Body of pancreas (tissue), 4 donors: Measurements from ENCODE around the gene ACTR1A. TPM values are rescaled to one million over a fixed set of nuclear protein-coding genes. Genes with fewer than 3 reads are reported as not detected.

Source experiments
- ATAC-seq: fragments of 150-250 bp; one replicate; pipeline ENCODE4 v1.9.1; 2016
- DNase-seq, 4 donors: peaks; one replicate each; pipeline ENCODE4 v3.0.0-alpha.2; 2019
- H3K27ac ChIP-seq, 4 donors: fragments of 200-600 bp; sonication (generic); 1 replicate in 3 of 4; 2 replicates in 1 of 4; pipeline versions ENCODE4 v1.5.1 to v1.6.1; 2016 to 2019; ENCODE audit warnings: mild to moderate bottlenecking in 1 of 4, mixed read lengths in 1 of 4, moderate library complexity in 1 of 4
- H3K27me3 ChIP-seq, 2 donors: fragments of 200-600 bp; sonication (generic); one replicate each; pipeline ENCODE4 v1.6.0; 2016; ENCODE audit warnings: mild to moderate bottlenecking in 1 of 2
- H3K36me3 ChIP-seq, 2 donors: fragments of 200-600 bp; sonication (generic); replicated peaks in 1 of 2; 2 replicates each; pipeline ENCODE4 v1.5.1; 2016; ENCODE audit warnings: low read depth in 2 of 2; ENCODE audit not compliant: insufficient read depth in 1 of 2
- H3K4me1 ChIP-seq: fragments of 200-600 bp; sonication (generic); one replicate; pipeline ENCODE4 v1.6.0; 2016
- H3K4me3 ChIP-seq, 2 donors: fragments of 200-600 bp; sonication (generic); 1 replicate in 1 of 2; 2 replicates in 1 of 2; pipeline ENCODE4 v1.5.1; 2016 to 2019
- H3K9me3 ChIP-seq, 3 donors: fragments of 200-600 bp; sonication (generic); 1 replicate in 2 of 3; 2 replicates in 1 of 3; pipeline ENCODE4 v1.5.1; 2016
- CTCF ChIP-seq, 7 experiments: fragments of 450-650 bp in 4 of 7; fragments of 200-600 bp in 3 of 7; sonication (generic) in 3 of 7; IDR thresholded peaks; one replicate each; pipeline ENCODE4 v1.5.1; 2016 to 2019; ENCODE audit warnings: antibody characterized with exemption in 7 of 7
- POLR2A ChIP-seq, 3 donors: fragments of 450-650 bp; IDR thresholded peaks; one replicate each; pipeline ENCODE4 v1.6.1; 2016; ENCODE audit warnings: antibody characterized with exemption in 3 of 3, mild to moderate bottlenecking in 2 of 3
- WGBS, 2 donors: methylation state at CpG; one replicate each; pipeline ENCODE4 v1.1.5; 2017; 5-methylcytosine and 5-hydroxymethylcytosine counted together
- intact Hi-C: fragments of 100-400 bp; cut with DNase I; formaldehyde crosslinking; loops from one replicate; pipeline ENCODE4 v1.15.1; 2023
- total RNA-seq, 2 donors: library from RNA; depleted of rRNA; stranded (reverse); fragments of >200 nt; gene quantifications; one replicate each; pipeline ENCODE4 v1.1.0, GENCODE V29; 2016

Gene ACTR1A
- total RNA-seq = 10 to 100 TPM; 35.5 to 55.0 TPM

- 0 to 1% methylated on average over 19 to 42 of the region's 42 CpGs for WGBS, 2 donors
- H3K27ac ChIP-seq = peak within 1 kb of the TSS; percentile 73 to 93 (median 90)
- DNase-seq (peak; percentile 97 to 99 (median 98)), ATAC-seq (peak; percentile 82)
- H3K4me1 ChIP-seq = peaks cover 29% of the 10 kb centered on the region
- no peaks in the 10 kb centered on the region for H3K9me3 ChIP-seq
- no peaks in the 10 kb centered on the region for H3K36me3 ChIP-seq
- H3K27me3 ChIP-seq = no peaks in the 10 kb centered on the region
- TF ChIP-seq CTCF (IDR thresholded peaks at IDR 0.05) = peak in 2 of 7 experiments; percentile 12 to 23
- peak in 2 of 3 donors; percentile 73 to 79 for TF ChIP-seq POLR2A (IDR thresholded peaks at IDR 0.05)
- H3K4me3 ChIP-seq = peak within 1 kb of the TSS; percentile 38 to 97
- intact Hi-C loops = no loop called here
Measured at GRCh38 chr10:102502337-102503151, at the start of gene ACTR1A. Gene ACTR1A, minus strand, starts transcription at chr10:102502712. Its CDS starts 65 bp downstream, at chr10:102502647.

- Histone ChIP-seq H3K27ac (no peak overlapping the region), H3K27me3 (no peaks in the 10 kb centered on the region), H3K4me3 (no peak overlapping the region), H3K4me1 (no peaks in the 10 kb centered on the region), H3K9me3 (no peaks in the 10 kb centered on the region), H3K36me3 (no peaks in the 10 kb centered on the region)
- no peak for ATAC-seq
- intact Hi-C loops = no loop called here
- 97 to 99% methylated on average over 9 of the region's 9 CpGs for WGBS, 2 donors
- TF ChIP-seq CTCF (IDR thresholded peaks at IDR 0.05) (no peak), POLR2A (IDR thresholded peaks at IDR 0.05) (no peak)
- DNase-seq = no peak
Measured at GRCh38 chr10:102550636-102551210, 48.2 kb upstream of the ACTR1A start.

- 25 to 50% methylated on average over 1 of the region's 1 CpG for WGBS, 2 donors
- no peak for DNase-seq
- Histone ChIP-seq H3K27ac (no peak overlapping the region), H3K27me3 (no peaks in the 10 kb centered on the region), H3K9me3 (no peaks in the 10 kb centered on the region), H3K4me3 (no peak overlapping the region), H3K4me1 (no peaks in the 10 kb centered on the region), H3K36me3 (no peaks in the 10 kb centered on the region)
- TF ChIP-seq CTCF (IDR thresholded peaks at IDR 0.05) (no peak), POLR2A (IDR thresholded peaks at IDR 0.05) (no peak)
- intact Hi-C loops = no loop called here
- no peak for ATAC-seq
Measured at GRCh38 chr10:102549549-102549948, 47.0 kb upstream of the ACTR1A start.

- H3K27me3 ChIP-seq = no peaks in the 10 kb centered on the region
Measured at GRCh38 chr10:102546606-102547320, 44.3 kb upstream of the ACTR1A start.

More at GRCh38 chr10:102546606-102547320, 44.3 kb upstream of the ACTR1A start:
- no peak overlapping the region for H3K27ac ChIP-seq
- no peak overlapping the region for H3K4me3 ChIP-seq
- no peak for ATAC-seq
- no peaks in the 10 kb centered on the region for H3K9me3 ChIP-seq
- TF ChIP-seq CTCF (IDR thresholded peaks at IDR 0.05) = no peak
- TF ChIP-seq POLR2A (IDR thresholded peaks at IDR 0.05) = no peak
- intact Hi-C loops = no loop called here
- WGBS, 2 donors = 64 to 76% methylated on average over 12 of the region's 12 CpGs
- H3K4me1 ChIP-seq = no peaks in the 10 kb centered on the region
- no peak for DNase-seq
- no peaks in the 10 kb centered on the region for H3K36me3 ChIP-seq
